Measurements from ENCODE around the gene KLF2. TPM values are rescaled to one million over a fixed set of nuclear protein-coding genes. Genes with fewer than 3 reads are reported as not detected.

Gene KLF2
- total and polyA plus RNA-seq, 9 donors = 48.3 to 399 (median 96.4) TPM

GRCh38 chr19:16349551-16350152 is 25.0 kb downstream of the KLF2 start:
- intact Hi-C loops (cut with DNase I) = no loop called here
- H3K4me1 ChIP-seq (ENCODE audit: insufficient read depth) = peaks cover 2% of the 10 kb centered on the region
- 74 to 79% (median 78%) methylated on average over 13 of the region's 13 CpGs for WGBS, 3 donors
- TF ChIP-seq EP300 (IDR thresholded peaks at IDR 0.05) = no peak
- TF ChIP-seq CTCF (IDR thresholded peaks at IDR 0.05) = no peak
- TF ChIP-seq POLR2A (IDR thresholded peaks at IDR 0.05) = no peak
- no peak for DNase-seq
- H3K27me3 ChIP-seq = no peaks in the 10 kb centered on the region
- no peak overlapping the region for H3K27ac ChIP-seq
- no peaks in the 10 kb centered on the region for H3K9me3 ChIP-seq
- no peaks in the 10 kb centered on the region for H3K36me3 ChIP-seq
- no peak overlapping the region for H3K4me3 ChIP-seq

- H3K27ac ChIP-seq = no peak overlapping the region
- H3K9me3 ChIP-seq = no peaks in the 10 kb centered on the region
- no peak for DNase-seq
- H3K4me1 ChIP-seq (ENCODE audit: insufficient read depth) = peaks cover 9% of the 10 kb centered on the region
- 72 to 82% (median 78%) methylated on average over 11 of the region's 11 CpGs for WGBS, 3 donors
- TF ChIP-seq POLR2A (IDR thresholded peaks at IDR 0.05) (no peak), CTCF (IDR thresholded peaks at IDR 0.05) (no peak), EP300 (IDR thresholded peaks at IDR 0.05) (no peak)
- no peaks in the 10 kb centered on the region for H3K36me3 ChIP-seq
- H3K4me3 ChIP-seq = no peak overlapping the region
- intact Hi-C loops (cut with DNase I) = no loop called here
- H3K27me3 ChIP-seq = no peaks in the 10 kb centered on the region
These were observed 26.6 kb downstream of the KLF2 start for GRCh38 chr19:16351133-16351809.

GRCh38 chr19:16355293-16356043 is 30.8 kb downstream of the KLF2 start:
- peak in 4 of 5 donors; percentile 64 to 77 (median 68) for DNase-seq
- 5 to 8% (median 5%) methylated on average over 39 of the region's 39 CpGs for WGBS, 3 donors
- Histone ChIP-seq H3K4me3 (no peak overlapping the region), H3K27ac (no peak overlapping the region), H3K9me3 (no peaks in the 10 kb centered on the region), H3K27me3 (no peaks in the 10 kb centered on the region), H3K4me1 (ENCODE audit: insufficient read depth) (peaks cover 9% of the 10 kb centered on the region), H3K36me3 (no peaks in the 10 kb centered on the region)
- TF ChIP-seq EP300 (IDR thresholded peaks at IDR 0.05) = no peak
- TF ChIP-seq CTCF (IDR thresholded peaks at IDR 0.05) = no peak
- TF ChIP-seq POLR2A (IDR thresholded peaks at IDR 0.05) = no peak
- intact Hi-C loops (cut with DNase I) = no loop called here

- H3K36me3 ChIP-seq = no peaks in the 10 kb centered on the region
These were observed 33.8 kb downstream of the KLF2 start for GRCh38 chr19:16358456-16358855.

More at GRCh38 chr19:16358456-16358855, 33.8 kb downstream of the KLF2 start:
- intact Hi-C loops (cut with DNase I) = no loop called here
- Histone ChIP-seq H3K27me3 (no peaks in the 10 kb centered on the region), H3K4me3 (no peak overlapping the region), H3K4me1 (ENCODE audit: insufficient read depth) (peaks cover 13% of the 10 kb centered on the region), H3K27ac (no peak overlapping the region), H3K9me3 (no peaks in the 10 kb centered on the region)
- DNase-seq = no peak
- WGBS, 3 donors = 95 to 96% (median 95%) methylated on average over 15 of the region's 15 CpGs
- TF ChIP-seq POLR2A (IDR thresholded peaks at IDR 0.05) (no peak), CTCF (IDR thresholded peaks at IDR 0.05) (no peak), EP300 (IDR thresholded peaks at IDR 0.05) (no peak)
